ENCODE results near the gene PLCD1.

PLCD1 gene

DNA sequence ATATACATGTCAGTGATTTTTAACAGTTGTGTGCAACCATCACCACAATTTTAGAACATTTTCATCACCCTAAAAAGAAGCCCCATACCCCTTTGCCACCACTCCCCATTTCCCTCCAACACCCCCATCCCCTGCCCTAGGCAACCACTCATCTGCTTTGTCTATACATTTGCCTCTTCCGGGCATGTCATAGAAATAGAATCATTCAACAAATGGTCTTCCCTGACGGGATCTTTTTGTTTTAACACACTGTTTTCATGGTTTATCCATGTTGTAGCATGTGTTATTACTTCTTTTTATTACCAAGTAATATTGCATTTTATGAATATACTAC, 34.8 kb downstream of the PLCD1 start:
- ATAC-seq, result no peak
- TF ChIP-seq CREB5 (CRISPR knock-in tag; IDR thresholded peaks at IDR 0.05; ENCODE audit: low read depth), result no peak
- no peak for TF ChIP-seq TOX (CRISPR knock-in tag; IDR thresholded peaks at IDR 0.05; ENCODE audit: borderline replicate concordance)
- no peak for TF ChIP-seq TSHZ2 (CRISPR knock-in tag; IDR thresholded peaks at IDR 0.05)
- no peak for TF ChIP-seq ZFP30 (CRISPR knock-in tag; IDR thresholded peaks at IDR 0.05)
- TF ChIP-seq BACH2 (CRISPR knock-in tag; IDR thresholded peaks at IDR 0.05; ENCODE audit: borderline replicate concordance), result no peak
- TF ChIP-seq OSR1 (CRISPR knock-in tag; IDR thresholded peaks at IDR 0.05), result no peak
- no peak for TF ChIP-seq CSDC2 (CRISPR knock-in tag; IDR thresholded peaks at IDR 0.05)
- no peak for TF ChIP-seq ARNTL (CRISPR knock-in tag; IDR thresholded peaks at IDR 0.05; ENCODE audit: borderline replicate concordance, low read depth)
- TF ChIP-seq ZFP3 (CRISPR knock-in tag; IDR thresholded peaks at IDR 0.05), result no peak
- no peak for TF ChIP-seq POU6F1 (CRISPR knock-in tag; IDR thresholded peaks at IDR 0.05; ENCODE audit: borderline replicate concordance, low read depth)
- no peak for TF ChIP-seq ZC3H10 (CRISPR knock-in tag; IDR thresholded peaks at IDR 0.05)
- no peak for TF ChIP-seq ESRRG (CRISPR knock-in tag; IDR thresholded peaks at IDR 0.05)
- TF ChIP-seq ZNF8 (CRISPR knock-in tag; IDR thresholded peaks at IDR 0.05), result no peak
- no peak for TF ChIP-seq CSRNP3 (CRISPR knock-in tag; IDR thresholded peaks at IDR 0.05)

- TF ChIP-seq PATZ1 (CRISPR knock-in tag; IDR thresholded peaks at IDR 0.05; ENCODE audit: borderline replicate concordance) (no peak), CSDC2 (CRISPR knock-in tag; IDR thresholded peaks at IDR 0.05) (no peak), TCF4 (CRISPR knock-in tag; IDR thresholded peaks at IDR 0.05; ENCODE audit: borderline replicate concordance) (no peak), ZNF70 (CRISPR knock-in tag; IDR thresholded peaks at IDR 0.05) (no peak), CSRNP3 (CRISPR knock-in tag; IDR thresholded peaks at IDR 0.05) (no peak), ZNF565 (CRISPR knock-in tag; conservative IDR thresholded peaks at IDR 0.05; ENCODE audit: low read depth) (no peak), TSHZ2 (CRISPR knock-in tag; IDR thresholded peaks at IDR 0.05) (no peak), SNAI2 (CRISPR knock-in tag; IDR thresholded peaks at IDR 0.05) (no peak), ESRRG (CRISPR knock-in tag; IDR thresholded peaks at IDR 0.05) (no peak), RARB (CRISPR knock-in tag; IDR thresholded peaks at IDR 0.05) (no peak), GLIS3 (CRISPR knock-in tag; IDR thresholded peaks at IDR 0.05) (no peak), ZFP30 (CRISPR knock-in tag; IDR thresholded peaks at IDR 0.05) (no peak), TOX (CRISPR knock-in tag; IDR thresholded peaks at IDR 0.05; ENCODE audit: borderline replicate concordance) (no peak), CREB5 (CRISPR knock-in tag; IDR thresholded peaks at IDR 0.05; ENCODE audit: low read depth) (no peak), ZFP3 (CRISPR knock-in tag; IDR thresholded peaks at IDR 0.05) (no peak), PPARA (CRISPR knock-in tag; IDR thresholded peaks at IDR 0.05; ENCODE audit: borderline replicate concordance) (no peak), ZC3H10 (CRISPR knock-in tag; IDR thresholded peaks at IDR 0.05) (no peak), ZNF8 (CRISPR knock-in tag; IDR thresholded peaks at IDR 0.05) (no peak), BACH2 (CRISPR knock-in tag; IDR thresholded peaks at IDR 0.05; ENCODE audit: borderline replicate concordance) (no peak), ARNTL (CRISPR knock-in tag; IDR thresholded peaks at IDR 0.05; ENCODE audit: borderline replicate concordance, low read depth) (no peak)
- peak; percentile 77 for ATAC-seq
Observed at GRCh38 chr3:37993820-37994638, 35.4 kb downstream of the PLCD1 start.

All from SK-N-SH treated with all-trans-retinoic acid at 6 μM for 48 hours (cell line).